NB4 (cell line): ENCODE results near the gene EPB41L2.

Experiments
- DNase-seq: peaks from one replicate; pipeline ENCODE4 v3.0.0; 2010; ENCODE audit warnings: low read depth
- H3K4me3 ChIP-seq: one replicate; pipeline ENCODE4 v1.5.1; 2011; ENCODE audit warnings: mild to moderate bottlenecking, low read depth, low read length, moderate library complexity
- CTCF ChIP-seq: IDR thresholded peaks from one replicate; pipeline ENCODE4 v1.5.1; 2012; ENCODE audit warnings: low read depth, low read length
- MAX ChIP-seq: IDR thresholded peaks from 2 replicates; pipeline ENCODE4 v1.6.1; 2011; ENCODE audit warnings: low read depth, low read length
- MYC ChIP-seq: IDR thresholded peaks from 2 replicates; pipeline ENCODE4 v1.6.1; 2011; ENCODE audit warnings: low read depth, low read length
- POLR2A ChIP-seq: IDR thresholded peaks from 2 replicates; pipeline ENCODE4 v1.6.1; 2011; ENCODE audit warnings: mild to moderate bottlenecking; ENCODE audit not compliant: insufficient read length; ENCODE audit errors: extremely low read depth

The EPB41L2 gene

GRCh38 chr6:130981409-130981808, 81.6 kb downstream of the EPB41L2 start:
- TF ChIP-seq MYC (no peak), CTCF (no peak), MAX (no peak), POLR2A (no peak)
- H3K4me3 ChIP-seq: no peak overlapping the region
- no peak for DNase-seq

DNA sequence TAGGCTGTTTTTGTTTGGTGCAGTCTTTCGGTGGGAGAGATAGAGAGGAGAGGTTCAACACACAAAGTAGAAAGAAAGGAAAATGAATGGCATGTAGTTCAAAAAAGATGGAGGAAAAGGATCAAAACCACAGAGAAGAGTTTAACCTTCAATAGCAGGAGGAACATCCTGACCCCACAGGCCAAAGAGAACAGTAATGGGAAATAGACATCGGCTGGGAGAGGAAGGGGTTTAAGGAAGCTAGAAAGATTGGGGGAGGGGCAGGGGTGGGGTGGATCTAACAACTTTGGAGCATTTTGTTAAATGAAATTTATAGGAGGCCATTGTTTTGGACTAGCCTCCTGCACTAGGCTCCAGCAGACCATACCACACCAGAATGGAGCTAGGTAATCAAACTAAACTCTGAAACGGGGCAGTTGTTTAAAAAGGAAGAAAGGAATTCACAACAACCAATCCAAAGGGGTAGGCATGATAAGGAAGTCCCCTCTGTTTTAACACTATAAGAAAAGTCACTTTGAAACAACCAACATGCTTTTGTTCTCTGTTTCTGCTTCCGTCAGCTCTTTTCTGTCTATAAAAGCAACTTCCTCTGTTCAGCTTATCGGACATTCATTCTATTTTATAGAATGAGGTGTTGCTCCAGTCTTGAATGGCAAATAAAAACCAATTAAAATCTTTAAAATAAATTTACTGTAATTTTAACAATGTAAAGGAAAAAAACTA, 82.6 kb downstream of the EPB41L2 start:
- no peak for DNase-seq
- H3K4me3 ChIP-seq: no peak overlapping the region
- TF ChIP-seq POLR2A: no peak

DNA sequence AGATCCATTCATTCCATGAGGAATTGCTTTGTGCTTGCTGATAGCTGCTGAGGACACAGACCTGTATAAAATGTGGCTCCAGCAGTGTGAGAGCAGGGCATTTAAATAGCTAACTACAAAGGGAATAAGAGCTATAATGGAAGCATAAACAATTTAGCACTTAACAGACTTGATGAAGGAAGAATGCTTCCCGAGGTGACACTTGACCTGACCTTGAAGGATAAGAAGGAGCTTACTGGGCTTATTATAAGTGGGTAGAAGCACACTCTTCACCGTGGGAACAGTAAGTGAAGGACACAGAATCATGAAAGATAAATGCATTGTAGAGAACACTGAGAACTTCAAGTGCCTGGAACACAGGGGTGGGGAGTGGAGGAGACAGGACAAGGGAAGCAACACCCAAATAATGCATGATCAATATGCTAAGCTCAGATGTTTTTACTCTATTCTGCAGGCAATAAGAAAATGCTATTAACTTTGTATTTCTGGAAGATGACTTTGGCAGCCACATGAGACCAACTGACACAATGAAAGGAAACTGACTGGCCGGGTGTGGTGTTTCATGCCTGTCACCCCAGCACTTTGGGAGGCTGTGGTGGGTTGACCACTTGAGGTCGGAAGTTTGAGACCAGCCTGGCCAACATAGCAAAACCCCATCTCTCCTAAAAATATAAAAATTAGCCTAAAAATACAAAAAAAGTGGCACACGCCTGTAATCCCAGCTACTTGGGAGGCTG, 84.2 kb downstream of the EPB41L2 start:
- no peak overlapping the region for H3K4me3 ChIP-seq
- no peak for DNase-seq
- TF ChIP-seq MYC (no peak), POLR2A (no peak), CTCF (no peak), MAX (no peak)

- TF ChIP-seq MYC: no peak
- TF ChIP-seq MAX: no peak
- TF ChIP-seq POLR2A: no peak
- TF ChIP-seq CTCF: no peak
- no peak overlapping the region for H3K4me3 ChIP-seq
- DNase-seq: no peak
These were observed 84.9 kb downstream of the EPB41L2 start for GRCh38 chr6:130978180-130978579.

GRCh38 chr6:130975325-130975724, 87.7 kb downstream of the EPB41L2 start:
- TF ChIP-seq MYC (no peak), POLR2A (no peak), MAX (no peak), CTCF (no peak)
- no peak overlapping the region for H3K4me3 ChIP-seq
- DNase-seq: no peak

DNA sequence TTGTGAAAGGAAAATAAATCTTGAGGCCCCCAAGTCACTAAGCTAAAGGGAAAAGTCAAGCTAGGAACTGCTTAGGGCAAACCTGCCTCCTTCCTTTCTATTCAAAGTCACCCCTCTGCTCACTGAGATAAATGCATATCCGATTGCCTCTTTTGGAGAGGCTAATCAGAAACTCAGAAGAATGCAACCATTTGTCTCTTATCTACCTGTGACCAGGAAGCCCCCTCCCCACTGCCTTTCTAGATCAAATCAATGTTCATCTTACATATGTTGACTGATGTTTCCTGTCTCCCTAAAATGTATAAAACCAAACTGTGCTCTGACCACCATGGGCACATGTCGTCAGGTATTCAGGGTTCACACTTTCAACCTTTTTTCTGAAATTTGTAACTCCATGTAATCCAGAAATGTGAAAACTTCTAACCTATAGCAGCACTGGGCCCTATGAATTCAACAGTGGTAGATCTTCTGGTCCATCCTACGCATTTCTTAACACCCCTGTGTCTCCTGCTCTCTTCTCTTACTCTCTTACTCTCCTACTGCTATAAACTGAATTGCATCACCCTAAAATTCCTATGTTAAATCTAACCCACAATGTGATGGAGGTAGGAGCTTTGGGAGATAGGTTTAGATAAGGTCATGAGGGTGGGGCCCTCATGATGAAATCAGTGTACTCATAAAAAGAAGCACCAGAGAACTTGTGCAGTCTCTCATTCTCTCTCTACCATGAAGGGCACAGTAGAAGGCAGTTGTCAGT, 89.3 kb downstream of the EPB41L2 start:
- TF ChIP-seq CTCF: no peak
- TF ChIP-seq POLR2A: no peak
- TF ChIP-seq MAX: no peak
- TF ChIP-seq MYC: no peak
- DNase-seq: no peak
- H3K4me3 ChIP-seq: no peak overlapping the region
